Hepatocyte (in vitro differentiated cells): ENCODE data around the gene CDC45. TPM values are rescaled to one million over a fixed set of nuclear protein-coding genes. Genes with fewer than 3 reads are reported as not detected.

ENCODE experiments used
- DNase-seq: peaks from one replicate; pipeline ENCODE4 v3.0.0-alpha.2; 2016; ENCODE audit warnings: low spot score
- H2AFZ ChIP-seq: fragments of 200-600 bp; sonication (generic); 2 replicates; pipeline ENCODE4 v1.6.0; 2016; ENCODE audit warnings: antibody characterized with exemption, mild to moderate bottlenecking
- H3K27ac ChIP-seq: fragments of 200-600 bp; sonication (generic); 2 replicates; pipeline ENCODE4 v1.5.1; 2016; ENCODE audit warnings: mild to moderate bottlenecking
- H3K27me3 ChIP-seq: fragments of 200-600 bp; sonication (generic); 2 replicates; pipeline ENCODE4 v1.6.1; 2016
- H3K36me3 ChIP-seq: fragments of 200-600 bp; sonication (generic); replicated peaks from 2 replicates; pipeline ENCODE4 v1.5.1; 2016; ENCODE audit warnings: low read depth; ENCODE audit not compliant: insufficient read depth
- H3K4me1 ChIP-seq: fragments of 200-600 bp; sonication (generic); 2 replicates; pipeline ENCODE4 v1.5.1; 2016; ENCODE audit warnings: mild to moderate bottlenecking, moderate library complexity; ENCODE audit not compliant: insufficient read depth
- H3K4me2 ChIP-seq: fragments of 200-600 bp; sonication (generic); 2 replicates; pipeline ENCODE4 v1.6.0; 2016
- H3K4me3 ChIP-seq: fragments of 200-600 bp; sonication (generic); 2 replicates; pipeline ENCODE4 v1.5.1; 2016; ENCODE audit warnings: mild to moderate bottlenecking
- H3K79me2 ChIP-seq: fragments of 200-600 bp; sonication (generic); 2 replicates; pipeline ENCODE4 v1.6.0; 2017; ENCODE audit warnings: mild to moderate bottlenecking
- H3K9me2 ChIP-seq: fragments of 200-600 bp; sonication (generic); replicated peaks from 2 replicates; pipeline ENCODE4 v1.6.0; 2017; ENCODE audit warnings: mild to moderate bottlenecking; ENCODE audit not compliant: insufficient read depth
- H3K9me3 ChIP-seq: fragments of 200-600 bp; sonication (generic); 2 replicates; pipeline ENCODE4 v1.5.1; 2016; ENCODE audit warnings: low read depth, mild to moderate bottlenecking
- H4K20me1 ChIP-seq: fragments of 200-600 bp; sonication (generic); 2 replicates; pipeline ENCODE4 v1.6.0; 2016; ENCODE audit warnings: mild to moderate bottlenecking; ENCODE audit not compliant: insufficient read depth, poor library complexity, severe bottlenecking
- CTCF ChIP-seq: fragments of 200-600 bp; sonication (generic); IDR thresholded peaks from 2 replicates; pipeline ENCODE4 v1.5.1; 2016; ENCODE audit warnings: antibody characterized with exemption, mild to moderate bottlenecking; ENCODE audit not compliant: poor library complexity
- EZH2 ChIP-seq: fragments of 200-600 bp; sonication (generic); IDR thresholded peaks from 2 replicates; pipeline ENCODE4 v1.6.1; 2016; ENCODE audit warnings: antibody characterized with exemption, mild to moderate bottlenecking, borderline replicate concordance
- EZH2phosphoT487 ChIP-seq: fragments of 200-600 bp; sonication (generic); IDR thresholded peaks from one replicate; pipeline ENCODE4 v1.6.1; 2018; ENCODE audit warnings: antibody characterized with exemption, mild to moderate bottlenecking, low read depth, moderate library complexity; ENCODE audit not compliant: unreplicated experiment, severe bottlenecking
- WGBS: methylation state at CpG from one replicate; pipeline ENCODE4 v1.1.6; 2016; ENCODE audit warnings: low lambda C conversion rate; ENCODE audit errors: missing lambda C conversion rate; 5-methylcytosine and 5-hydroxymethylcytosine counted together
- polyA plus RNA-seq: library from polyadenylated mRNA; unstranded; fragments of >200 nt; fragmentation: Nextera tagmentation; extraction: Ambion mirVana; gene quantifications from 2 replicates; pipeline ENCODE4 v1.2.1, GENCODE V29; 2016
- total RNA-seq: library from RNA; depleted of rRNA; stranded (reverse); fragments of >200 nt; gene quantifications from 2 replicates; pipeline ENCODE4 v1.2.3, GENCODE V29; 2014

CDC45 gene
- total and polyA plus RNA-seq, 2 experiments from 2014 or later = 3.5 to 6.5 TPM

GRCh38 chr22:19466848-19467752 is 12.6 kb upstream of the CDC45 start:
- Histone ChIP-seq H3K36me3 (no peaks in the 10 kb centered on the region), H3K27ac (no peak overlapping the region), H3K4me3 (no peak overlapping the region), H3K79me2 (no peaks in the 10 kb centered on the region), H3K9me3 (no peaks in the 10 kb centered on the region), H3K27me3 (no peaks in the 10 kb centered on the region), H3K9me2 (no peaks in the 10 kb centered on the region), H3K4me2 (no peak overlapping the region), H4K20me1 (no peaks in the 10 kb centered on the region), H2AFZ (no peak overlapping the region), H3K4me1 (no peaks in the 10 kb centered on the region)
- no peak for TF ChIP-seq EZH2phosphoT487
- TF ChIP-seq CTCF = no peak
- no peak for TF ChIP-seq EZH2
- DNase-seq = no peak
- WGBS = 96% methylated on average over 9 of the region's 9 CpGs

GRCh38 chr22:19467912-19468311 is 11.8 kb upstream of the CDC45 start:
- Histone ChIP-seq H3K9me2 (no peaks in the 10 kb centered on the region), H3K79me2 (no peaks in the 10 kb centered on the region), H3K9me3 (no peaks in the 10 kb centered on the region), H4K20me1 (no peaks in the 10 kb centered on the region), H3K4me2 (no peak overlapping the region), H2AFZ (no peak overlapping the region), H3K4me3 (no peak overlapping the region), H3K4me1 (no peaks in the 10 kb centered on the region), H3K27ac (no peak overlapping the region), H3K36me3 (no peaks in the 10 kb centered on the region), H3K27me3 (no peaks in the 10 kb centered on the region)
- WGBS = over 99% methylated on average over 6 of the region's 6 CpGs
- DNase-seq = no peak
- TF ChIP-seq CTCF (no peak), EZH2phosphoT487 (no peak), EZH2 (no peak)

GRCh38 chr22:19469421-19469820 is 10.3 kb upstream of the CDC45 start:
- WGBS = 94% methylated on average over 7 of the region's 7 CpGs
- Histone ChIP-seq H3K27me3 (no peaks in the 10 kb centered on the region), H3K27ac (no peak overlapping the region), H2AFZ (no peak overlapping the region), H3K79me2 (peaks cover 10% of the 10 kb centered on the region), H4K20me1 (no peaks in the 10 kb centered on the region), H3K9me2 (no peaks in the 10 kb centered on the region), H3K4me3 (no peak overlapping the region), H3K4me2 (no peak overlapping the region), H3K36me3 (no peaks in the 10 kb centered on the region), H3K4me1 (no peaks in the 10 kb centered on the region), H3K9me3 (no peaks in the 10 kb centered on the region)
- no peak for TF ChIP-seq EZH2phosphoT487
- no peak for TF ChIP-seq EZH2
- no peak for TF ChIP-seq CTCF
- no peak for DNase-seq
